ENCODE results near the gene LPCAT4.
"Not testable (repeated sequence)": the region's sequence is repeated elsewhere in the genome, so short reads cannot be mapped to it uniquely, and the experiment has no call there.

Gene LPCAT4, protein sequence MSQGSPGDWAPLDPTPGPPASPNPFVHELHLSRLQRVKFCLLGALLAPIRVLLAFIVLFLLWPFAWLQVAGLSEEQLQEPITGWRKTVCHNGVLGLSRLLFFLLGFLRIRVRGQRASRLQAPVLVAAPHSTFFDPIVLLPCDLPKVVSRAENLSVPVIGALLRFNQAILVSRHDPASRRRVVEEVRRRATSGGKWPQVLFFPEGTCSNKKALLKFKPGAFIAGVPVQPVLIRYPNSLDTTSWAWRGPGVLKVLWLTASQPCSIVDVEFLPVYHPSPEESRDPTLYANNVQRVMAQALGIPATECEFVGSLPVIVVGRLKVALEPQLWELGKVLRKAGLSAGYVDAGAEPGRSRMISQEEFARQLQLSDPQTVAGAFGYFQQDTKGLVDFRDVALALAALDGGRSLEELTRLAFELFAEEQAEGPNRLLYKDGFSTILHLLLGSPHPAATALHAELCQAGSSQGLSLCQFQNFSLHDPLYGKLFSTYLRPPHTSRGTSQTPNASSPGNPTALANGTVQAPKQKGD

DNA sequence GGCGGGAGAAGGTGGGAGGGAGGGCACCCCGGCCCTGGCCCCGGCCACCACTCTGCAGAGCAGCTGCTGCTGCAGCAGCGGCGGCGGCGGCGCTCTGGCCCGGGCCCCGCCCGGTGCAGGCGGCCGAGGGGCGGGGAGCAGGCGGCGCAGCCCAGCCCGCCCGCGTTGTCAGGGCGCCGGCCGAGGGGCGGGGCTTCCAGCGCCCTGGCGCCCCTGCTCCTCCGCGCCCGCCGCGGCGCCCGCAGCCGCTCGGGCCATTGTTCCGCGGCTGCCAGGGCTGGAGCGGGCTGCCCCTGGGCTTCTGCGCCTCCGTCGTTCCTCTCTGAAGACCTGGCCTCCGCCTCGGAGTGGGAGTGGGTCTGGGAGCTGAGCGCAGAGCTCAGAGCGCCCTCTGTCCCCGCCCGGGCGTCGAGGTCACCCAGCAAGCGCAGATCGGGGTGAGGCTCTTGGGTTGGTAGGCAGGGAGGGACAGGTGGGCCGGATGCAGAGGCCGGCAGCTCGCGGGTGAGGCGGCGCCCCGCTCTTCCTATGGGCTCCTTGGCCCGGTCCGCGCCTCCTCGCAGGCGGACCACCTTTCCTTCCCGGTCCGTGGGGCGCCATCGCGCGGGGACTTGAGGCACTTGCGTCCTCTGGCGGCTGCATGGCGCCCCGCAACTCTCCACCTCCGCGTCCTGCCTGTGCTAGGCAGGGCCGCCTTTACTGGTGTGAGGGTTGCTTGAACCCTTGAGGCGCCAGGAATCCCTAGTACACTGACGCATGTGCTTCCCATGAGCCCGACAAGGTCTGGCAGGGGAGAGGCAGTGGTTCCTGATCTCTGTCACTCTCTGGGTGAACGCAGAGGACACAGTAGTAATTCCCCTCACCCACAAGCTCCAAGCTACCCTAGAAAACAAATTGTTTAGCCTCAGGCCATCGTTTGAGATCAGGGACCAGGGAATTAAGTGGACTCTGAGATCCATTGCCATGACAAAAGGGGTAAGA lies at the start of gene LPCAT4:
TSS of gene LPCAT4 (minus strand) at position 96 of the 981 bp plus-strand sequence. CDS start 96 bp downstream, outside the sequence.
- peak; percentile 74 to 83 for DNase-seq (ENCODE audit: extremely low read depth in 1 of 2, low read depth in 1 of 2)

DNA sequence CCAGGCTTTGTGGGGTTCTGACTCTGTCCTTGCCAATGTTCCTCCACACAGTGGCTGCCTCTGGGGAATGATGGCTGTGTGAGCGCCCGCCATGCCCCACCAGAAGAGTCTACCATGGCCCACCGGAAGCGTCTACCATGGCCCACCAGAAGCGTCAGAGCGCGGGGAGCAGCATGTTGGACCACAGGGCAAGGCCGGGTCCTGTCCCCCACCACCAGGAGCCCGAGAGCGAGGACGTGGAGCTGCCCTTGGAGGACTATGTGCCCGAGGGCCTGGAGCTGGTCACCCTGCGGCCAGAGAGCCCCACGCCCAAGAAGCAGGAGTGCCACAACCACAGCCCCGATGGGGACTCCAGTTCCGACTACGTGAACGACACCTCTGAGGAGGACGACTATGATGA lies 42.5 kb upstream of the LPCAT4 start:
- DNase-seq (ENCODE audit: extremely low read depth in 1 of 2, low read depth in 1 of 2) = not testable (repeated sequence)

GRCh38 chr15:34408973-34409372 lies 42.0 kb upstream of the LPCAT4 start:
- not testable (repeated sequence) for DNase-seq (ENCODE audit: extremely low read depth in 1 of 2, low read depth in 1 of 2)

DNA sequence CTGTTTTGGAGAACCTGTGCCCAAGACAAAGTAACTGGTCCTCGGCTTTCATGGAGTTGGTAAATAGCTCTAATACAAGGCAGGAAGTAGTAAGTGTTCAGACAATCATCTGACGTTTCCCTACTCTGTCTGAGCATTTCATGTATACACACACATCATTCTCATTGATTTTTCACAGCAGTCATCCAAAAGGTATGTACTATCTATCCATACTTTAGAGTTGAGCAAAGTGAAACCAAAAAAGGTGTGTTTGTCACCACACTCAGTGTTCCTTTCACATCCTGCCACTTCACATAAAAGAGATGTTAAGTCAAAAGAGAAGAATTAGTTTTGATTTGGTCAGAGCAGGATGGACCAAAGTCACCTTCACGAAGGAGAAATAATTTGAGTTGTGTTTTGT lies 36.9 kb upstream of the LPCAT4 start:
- DNase-seq (ENCODE audit: extremely low read depth in 1 of 2, low read depth in 1 of 2) = not testable (repeated sequence)

DNA sequence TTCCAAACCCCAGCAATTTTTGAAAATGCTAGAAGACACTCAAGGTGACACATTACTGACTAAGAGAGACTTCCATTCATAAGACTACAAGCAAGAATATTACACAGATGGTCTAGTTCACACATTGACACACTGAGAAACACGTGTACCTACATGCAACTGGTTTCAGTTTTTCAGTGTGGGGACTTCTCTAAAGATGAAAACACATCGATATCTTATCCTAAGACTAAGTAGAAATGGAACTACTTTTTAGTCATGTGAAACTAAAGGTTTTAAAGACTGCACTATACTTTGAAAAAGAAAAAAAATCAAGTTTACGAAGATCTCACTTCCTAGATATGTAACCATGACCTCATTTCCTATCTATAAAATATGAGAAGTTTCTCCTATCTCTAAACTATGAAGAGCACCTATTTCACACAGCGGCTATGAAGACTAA lies 36.2 kb upstream of the LPCAT4 start:
- not testable (repeated sequence) for DNase-seq (ENCODE audit: extremely low read depth in 1 of 2, low read depth in 1 of 2)

DNA sequence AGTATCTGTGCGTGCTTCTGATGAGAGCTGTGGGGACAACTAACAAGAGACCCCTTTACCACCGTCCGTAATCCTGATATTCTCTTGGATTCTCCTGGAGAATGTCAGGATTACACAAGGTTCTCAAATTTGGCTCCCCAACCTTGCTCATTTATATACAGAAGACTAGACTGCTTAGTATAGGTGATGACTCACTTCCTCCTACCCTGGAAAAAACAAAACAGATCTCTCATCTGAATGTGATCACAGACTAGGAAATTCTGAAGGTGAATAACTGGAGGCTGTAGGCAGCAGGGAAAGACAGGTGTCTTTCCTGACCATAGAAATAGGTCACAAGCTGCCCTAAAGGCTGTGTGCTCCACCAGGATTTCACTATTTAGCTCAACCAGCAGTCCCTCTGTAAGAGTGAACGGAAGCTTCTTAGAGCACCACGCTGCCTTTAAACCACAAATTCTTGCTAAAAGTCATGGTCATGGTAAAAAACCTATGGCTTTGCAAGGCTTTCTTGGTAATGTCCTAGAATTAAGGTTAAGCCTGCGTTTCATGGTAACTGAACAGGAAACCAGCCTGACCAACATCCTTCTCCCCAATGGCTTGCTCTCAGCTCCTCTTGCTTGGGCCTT lies 30.8 kb upstream of the LPCAT4 start:
- DNase-seq (ENCODE audit: extremely low read depth in 1 of 2, low read depth in 1 of 2) = not testable (repeated sequence)

DNA sequence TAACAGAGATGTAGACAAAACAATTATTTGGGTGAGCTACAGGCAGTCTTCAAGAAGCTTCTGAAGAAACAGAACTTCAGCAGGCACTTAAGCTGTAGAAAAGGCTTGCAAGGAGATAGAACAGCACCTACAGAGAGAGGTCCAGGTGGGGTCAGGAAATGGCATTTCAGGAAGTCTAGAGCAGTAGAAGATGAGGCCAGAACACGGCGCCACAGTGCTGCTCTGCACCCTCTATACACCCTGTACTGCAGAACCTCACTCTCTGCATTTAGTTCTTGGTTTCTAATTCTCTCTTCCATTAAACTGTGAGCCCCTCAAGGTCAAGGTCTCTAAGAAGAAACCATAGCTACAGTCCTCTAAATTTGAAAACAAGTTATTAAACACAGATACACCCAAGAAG lies 26.0 kb upstream of the LPCAT4 start:
- DNase-seq (ENCODE audit: extremely low read depth in 1 of 2, low read depth in 1 of 2) = not testable (repeated sequence)

- not testable (repeated sequence) for DNase-seq (ENCODE audit: extremely low read depth in 1 of 2, low read depth in 1 of 2)
Observed at GRCh38 chr15:34389594-34390086, 22.6 kb upstream of the LPCAT4 start.

DNA sequence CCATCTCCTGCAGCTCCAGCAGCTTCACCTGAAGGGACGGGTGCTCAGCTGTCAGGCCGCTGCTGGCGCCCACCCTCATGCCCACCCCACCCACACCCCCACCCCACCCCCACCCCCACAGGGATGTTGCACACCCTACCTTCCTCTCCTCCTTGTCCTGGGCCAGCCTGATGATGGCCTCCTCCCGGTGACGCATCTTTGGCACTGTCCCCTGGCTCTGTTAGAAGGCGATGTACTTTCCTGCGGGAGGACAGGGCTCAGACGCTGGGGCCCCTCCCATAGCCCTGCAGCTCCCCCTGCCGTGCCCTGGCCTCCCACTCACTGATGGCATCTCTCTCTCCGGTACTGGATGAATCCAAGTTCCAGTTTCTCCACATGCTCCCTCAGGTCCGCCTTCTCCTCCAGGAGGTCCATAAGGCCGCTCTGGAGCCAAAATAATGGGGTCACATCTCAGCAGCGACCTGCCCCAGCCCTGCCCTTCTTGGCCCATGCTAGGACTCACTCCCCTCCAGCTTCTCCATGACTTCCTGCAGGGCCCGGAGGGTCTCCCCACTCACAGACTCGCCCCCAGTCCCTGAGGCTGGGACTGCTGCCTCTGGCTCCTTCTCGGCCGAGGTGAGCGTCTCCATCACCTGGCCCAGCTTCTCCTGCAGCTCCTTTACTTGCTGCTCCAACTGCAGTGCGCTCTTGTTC lies 15.0 kb upstream of the LPCAT4 start:
- DNase-seq (ENCODE audit: extremely low read depth in 1 of 2, low read depth in 1 of 2) = not testable (repeated sequence)

DNA sequence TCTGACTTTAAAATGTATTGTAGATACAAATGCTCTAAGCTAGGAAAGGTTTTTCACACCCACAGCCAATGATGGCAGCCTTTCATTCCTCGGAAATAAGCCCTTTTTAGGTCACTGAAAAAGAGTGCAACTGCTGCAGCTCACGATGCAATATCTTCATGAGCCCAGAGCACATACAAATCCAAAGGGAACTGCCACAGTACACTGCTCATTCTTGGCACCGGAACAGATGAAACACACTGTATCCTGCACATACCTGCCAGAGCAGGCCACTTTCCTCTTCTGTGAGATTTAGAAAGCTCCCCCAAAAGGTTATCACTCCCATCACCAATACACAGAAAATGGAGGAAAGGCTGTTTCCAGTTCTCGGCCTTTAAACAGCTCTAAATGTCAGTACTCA lies 13.5 kb upstream of the LPCAT4 start:
- not testable (repeated sequence) for DNase-seq (ENCODE audit: extremely low read depth in 1 of 2, low read depth in 1 of 2)

- DNase-seq (ENCODE audit: extremely low read depth in 1 of 2, low read depth in 1 of 2) = no peak
Observed at GRCh38 chr15:34376856-34377255, 9.9 kb upstream of the LPCAT4 start.

DNA sequence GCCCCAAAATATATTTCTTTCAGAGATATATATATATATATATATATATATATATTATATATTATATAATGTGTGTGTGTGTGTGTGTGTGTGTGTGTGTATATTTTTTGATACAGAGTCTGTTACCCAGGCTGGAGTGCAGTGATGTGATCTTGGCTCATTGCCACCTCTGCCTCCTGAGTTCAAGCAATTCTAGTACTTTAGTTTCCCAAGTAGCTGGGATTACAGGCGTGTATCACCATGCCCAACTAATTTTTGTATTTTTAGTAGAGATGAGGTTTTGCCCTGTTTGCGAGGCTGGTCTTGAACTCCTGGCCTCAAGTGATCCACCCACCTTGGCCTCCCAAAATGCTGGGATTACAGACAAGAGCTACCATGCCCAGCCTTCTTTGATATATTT lies 8.5 kb upstream of the LPCAT4 start:
- not testable (repeated sequence) for DNase-seq (ENCODE audit: extremely low read depth in 1 of 2, low read depth in 1 of 2)

GRCh38 chr15:34374816-34375215 lies 7.8 kb upstream of the LPCAT4 start:
- no peak for DNase-seq (ENCODE audit: extremely low read depth in 1 of 2, low read depth in 1 of 2)

DNA sequence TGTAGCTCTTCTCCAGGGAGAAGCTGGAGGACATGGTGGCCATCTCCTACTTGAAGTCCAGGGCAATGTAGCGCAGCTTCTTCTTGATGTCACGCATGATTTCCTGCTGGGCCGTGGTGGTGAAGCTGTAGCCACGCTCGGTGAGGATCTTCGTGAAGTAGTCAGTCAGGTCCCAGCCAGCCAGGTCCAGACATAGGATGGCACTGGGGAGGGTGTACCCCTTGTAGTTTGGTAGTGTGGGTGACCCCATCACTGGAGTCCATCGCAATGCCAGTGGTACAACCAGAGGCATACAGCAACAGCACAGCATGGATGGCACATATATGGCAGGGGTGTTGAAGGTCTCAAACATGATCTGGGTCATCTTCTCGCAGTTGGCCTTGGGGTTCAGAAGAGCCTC lies 7.0 kb upstream of the LPCAT4 start:
- no peak for DNase-seq (ENCODE audit: extremely low read depth in 1 of 2, low read depth in 1 of 2)

DNA sequence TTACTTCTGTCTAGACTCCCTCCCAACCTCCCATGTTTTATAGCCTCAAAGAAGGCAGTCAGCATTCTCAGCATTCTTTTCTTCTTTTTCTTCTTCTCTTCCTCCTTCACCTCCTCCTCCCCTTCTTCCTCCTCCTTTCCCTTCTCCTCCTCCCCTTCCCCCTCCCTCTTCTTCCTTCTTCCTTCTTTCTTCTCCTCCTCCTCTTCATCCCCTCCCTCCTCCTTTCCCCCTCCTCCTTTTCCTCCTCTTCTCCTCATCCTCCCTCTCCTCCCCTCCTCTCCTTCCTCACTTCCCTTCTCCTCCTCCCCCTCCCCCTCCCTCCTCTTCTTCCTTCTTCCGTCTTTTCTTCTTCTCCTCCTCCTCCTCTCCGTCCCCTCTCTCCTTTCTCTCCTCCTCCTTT lies 3.6 kb upstream of the LPCAT4 start:
- no peak for DNase-seq (ENCODE audit: extremely low read depth in 1 of 2, low read depth in 1 of 2)

- no peak for DNase-seq (ENCODE audit: extremely low read depth in 1 of 2, low read depth in 1 of 2)
Observed at GRCh38 chr15:34370129-34370528, 3.1 kb upstream of the LPCAT4 start.

DNA sequence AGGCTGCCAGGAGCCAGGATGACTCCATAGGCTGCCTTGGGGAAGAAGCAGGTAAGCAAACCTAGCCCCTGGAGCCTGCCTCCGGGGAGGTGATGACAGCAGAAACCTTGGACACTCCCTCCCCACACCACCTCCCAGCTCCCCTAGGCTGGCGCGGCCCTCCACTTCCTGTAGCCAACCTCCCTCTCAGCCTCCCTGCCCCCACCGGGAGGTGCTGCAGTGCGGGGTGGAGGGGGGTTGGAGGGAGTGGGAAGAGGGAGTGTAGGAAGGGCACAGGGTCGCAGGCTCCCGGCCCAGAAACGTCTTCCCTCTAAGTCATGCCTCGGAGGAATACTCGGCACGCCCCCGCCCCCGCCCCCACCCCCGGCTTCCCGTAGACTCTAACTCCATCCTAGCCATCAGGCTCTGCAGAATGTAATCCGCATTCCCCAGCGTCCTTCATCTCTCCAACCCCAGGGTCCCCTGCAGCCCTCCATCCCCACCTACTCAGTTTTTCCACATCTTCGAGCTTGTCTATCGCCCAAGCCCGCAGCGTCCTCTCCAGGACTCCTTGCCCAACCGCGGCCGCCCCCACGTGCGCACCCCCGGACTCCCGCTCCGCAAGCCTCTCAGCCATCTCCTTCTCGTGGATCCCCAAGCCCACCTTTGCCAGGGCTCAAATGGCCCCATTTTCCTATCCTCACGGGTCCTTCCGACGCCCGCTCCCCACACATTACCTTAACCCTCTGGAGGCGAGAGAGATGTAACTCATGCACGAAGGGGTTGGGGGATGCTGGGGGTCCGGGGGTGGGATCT lies 528 bp downstream of the LPCAT4 start:
- no peak for DNase-seq (ENCODE audit: extremely low read depth in 1 of 2, low read depth in 1 of 2)

GRCh38 chr15:34365836-34366235 lies 1.2 kb downstream of the LPCAT4 start:
- no peak for DNase-seq (ENCODE audit: extremely low read depth in 1 of 2, low read depth in 1 of 2)
